AML-193 (cell line): ENCODE measurements around the gene RAPSN.

ENCODE experiments used
- DNase-seq, 2 experiments: peaks; one replicate each; lab custom pipeline; 2025; lab: John Stamatoyannopoulos, UW

Gene RAPSN

DNA sequence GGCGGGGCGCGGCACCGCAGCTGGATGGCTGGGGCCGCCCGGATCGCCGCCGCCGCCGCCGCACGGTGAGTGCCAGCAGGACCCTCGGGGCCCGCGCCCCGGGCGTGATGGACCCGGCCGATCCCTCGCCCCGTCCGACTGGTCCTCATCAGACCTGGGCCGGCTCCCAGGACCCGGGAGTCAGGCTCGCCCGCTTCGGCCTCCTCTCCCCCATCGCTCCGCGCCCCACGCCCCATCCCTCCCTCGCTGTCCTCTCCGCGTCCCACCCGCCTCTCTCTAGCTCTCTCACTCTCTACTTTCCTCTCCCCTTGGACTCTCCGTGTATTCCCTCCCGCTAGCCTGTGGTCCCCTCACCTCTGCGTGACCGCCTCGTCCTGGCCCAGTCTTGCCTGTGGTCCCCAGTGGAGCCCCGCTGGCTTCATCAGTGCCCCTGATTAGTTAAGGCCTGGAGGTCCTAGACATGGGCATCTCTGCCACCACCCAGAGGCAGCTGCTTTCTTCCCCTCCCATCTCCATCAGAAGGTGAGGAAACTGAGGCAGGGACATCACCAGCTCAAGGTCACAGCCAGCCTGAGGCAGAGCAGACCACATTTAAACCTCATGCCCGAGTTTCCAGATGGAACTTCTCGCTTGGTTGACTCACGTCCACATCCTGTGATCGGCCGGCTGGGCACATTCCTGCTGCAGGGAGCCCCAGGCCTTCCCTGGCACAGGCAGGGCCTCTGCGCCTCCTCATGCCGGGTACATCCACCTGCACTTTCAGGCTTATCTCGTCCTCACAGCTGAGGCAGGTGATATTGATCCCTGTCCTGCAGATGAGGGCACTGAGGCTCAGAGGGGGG lies 40.1 kb downstream of the RAPSN start:
- DNase-seq, result no peak

DNA sequence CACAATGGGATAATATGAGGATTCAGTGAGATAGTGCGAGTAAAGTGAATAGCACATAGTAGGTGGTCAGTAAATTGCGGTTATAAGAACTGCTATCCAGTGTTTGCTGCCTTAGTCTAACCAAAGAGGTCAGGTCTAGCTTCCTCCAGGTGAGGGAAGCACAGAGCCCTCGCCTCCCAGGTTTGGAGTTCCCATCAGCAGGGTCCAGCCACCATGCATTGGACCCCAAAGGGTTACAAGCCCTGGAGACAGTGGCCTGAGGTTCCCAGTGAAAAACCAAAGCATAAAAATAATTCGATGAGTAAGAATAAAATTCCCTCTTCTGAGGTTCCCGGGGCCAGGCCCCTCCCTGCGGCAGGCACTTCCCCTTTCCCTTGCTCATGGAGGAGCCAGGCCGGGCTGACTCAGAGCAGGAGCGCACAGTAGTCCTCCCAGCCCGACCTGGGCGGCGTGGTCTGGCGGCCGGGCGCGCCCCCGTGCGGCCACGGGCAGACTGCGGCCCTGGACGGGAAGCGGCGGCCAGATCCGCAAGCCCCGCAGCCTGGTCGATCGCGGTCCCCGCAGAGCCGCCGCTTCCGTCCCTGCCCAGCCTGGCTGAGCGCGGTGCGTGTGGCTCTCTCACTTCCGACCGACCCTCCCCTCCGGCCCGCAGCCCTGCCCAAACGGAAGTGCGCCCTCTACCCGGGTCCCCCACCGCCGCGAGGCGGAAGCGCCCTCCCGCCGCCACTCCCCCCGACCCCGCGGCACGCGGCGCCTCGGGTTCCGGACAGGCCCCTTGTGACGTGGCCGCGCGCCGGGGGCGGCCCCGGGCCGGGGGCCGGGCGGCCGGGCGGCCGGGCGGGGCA lies 41.0 kb downstream of the RAPSN start, which contains the start of gene SLC39A13:
Gene SLC39A13, plus strand, starts transcription at position 845 of the 845 bp plus-strand sequence. CDS start 1,505 bp downstream, outside the sequence.
- DNase-seq, result peak; percentile 88 to 91

DNA sequence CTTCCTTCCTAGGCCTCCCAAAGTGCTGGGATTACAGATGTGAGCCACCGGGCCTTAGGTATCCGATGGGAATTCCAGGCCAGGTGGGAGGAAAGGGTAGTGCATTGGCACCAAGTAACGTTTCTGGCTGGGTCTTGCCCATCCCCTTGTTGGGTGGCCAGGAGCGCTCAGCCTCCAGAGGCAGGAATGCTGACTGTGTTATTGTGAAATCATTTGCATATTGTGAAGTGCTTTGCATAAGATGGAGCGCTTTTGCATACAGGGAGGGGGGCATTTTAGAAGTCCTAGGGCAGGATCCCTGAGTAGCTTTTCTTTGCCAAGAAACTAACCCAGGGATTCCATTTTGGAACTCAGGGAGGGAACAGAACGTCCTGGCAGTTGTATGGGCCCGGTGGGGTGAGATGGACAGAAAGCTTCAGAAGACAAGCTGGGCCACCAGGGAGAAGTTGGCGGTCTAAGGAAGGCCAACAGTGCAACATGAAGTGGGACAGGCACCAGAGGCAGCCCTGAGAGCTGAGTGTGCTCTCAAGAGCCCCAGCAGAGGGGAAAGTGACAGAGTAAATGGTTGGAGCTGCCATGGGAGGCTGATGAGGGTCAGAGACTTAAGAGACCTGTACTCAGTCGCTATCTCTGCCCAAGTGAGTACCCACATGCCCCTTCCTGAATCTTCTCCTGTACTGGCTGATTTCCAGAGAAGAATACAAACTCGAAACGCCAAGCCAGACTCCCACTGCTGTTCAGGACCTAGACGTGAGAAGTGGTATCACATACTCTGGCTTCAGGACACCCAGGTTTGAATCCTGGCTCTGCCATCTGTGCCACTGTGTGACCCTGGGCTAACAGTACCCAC lies 41.8 kb downstream of the RAPSN start:
- DNase-seq, result no peak

DNA sequence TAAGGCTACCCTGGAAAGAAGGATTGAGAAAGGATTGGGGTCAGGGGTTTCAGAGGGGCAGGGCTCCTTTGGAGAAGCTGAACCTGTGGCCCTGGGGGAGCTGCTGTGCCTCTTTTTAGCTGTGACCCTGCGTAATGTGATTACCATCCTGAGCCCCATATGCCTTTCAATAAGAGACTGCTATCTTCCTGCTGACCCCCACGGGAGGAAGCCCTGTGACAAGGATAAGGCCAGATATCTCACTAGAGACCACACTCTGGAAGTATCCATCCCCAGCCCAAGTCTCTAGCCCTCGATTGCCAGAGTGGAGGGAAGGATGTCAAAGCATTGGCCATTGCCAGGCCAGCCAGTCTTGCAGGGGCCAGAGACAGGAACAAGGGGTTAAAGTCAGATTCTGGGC lies 45.4 kb downstream of the RAPSN start:
- DNase-seq, result no peak

DNA sequence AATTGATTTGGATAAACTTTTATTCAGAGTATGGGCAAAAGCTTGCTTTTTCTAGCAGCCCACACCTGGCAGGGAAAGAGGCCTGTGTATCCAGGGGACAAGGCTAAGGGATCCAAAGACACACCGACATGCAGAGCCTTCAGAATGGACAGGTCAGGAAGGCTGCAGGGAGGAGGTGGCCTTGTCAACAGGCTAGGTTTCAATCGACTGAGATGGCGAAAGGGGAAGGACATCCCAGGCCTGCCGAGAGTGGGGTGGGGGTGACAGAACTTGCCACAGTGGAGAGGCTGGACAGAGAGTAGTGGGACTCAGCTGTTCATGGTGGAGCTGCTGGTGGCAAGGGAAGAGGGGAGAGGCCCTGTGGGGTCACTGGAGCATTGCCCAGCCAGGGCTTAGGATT lies 45.8 kb downstream of the RAPSN start:
- DNase-seq, result no peak

DNA sequence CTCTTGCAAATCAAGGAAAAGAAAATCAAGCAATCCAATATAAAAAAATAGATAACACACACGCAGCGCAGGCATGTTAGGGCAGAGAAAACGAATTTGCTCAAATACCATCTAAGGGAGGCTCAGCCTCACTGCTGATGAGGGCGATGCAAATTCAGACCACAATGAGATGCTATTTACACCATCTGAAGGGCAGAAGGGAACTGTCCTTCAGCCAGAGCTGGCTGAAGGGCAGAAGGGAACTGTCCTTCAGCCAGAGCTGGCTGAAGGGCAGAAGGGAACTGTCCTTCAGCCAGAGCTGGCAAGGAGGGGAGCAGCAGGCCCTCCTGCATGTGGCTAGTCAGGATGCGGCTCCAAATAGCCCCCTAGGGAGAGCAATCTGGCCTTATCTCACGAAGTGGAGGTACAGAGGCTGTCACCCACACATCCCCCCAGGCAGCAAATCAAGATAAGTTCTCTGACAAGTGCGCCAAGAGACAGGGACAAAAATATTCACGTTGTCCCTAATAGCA lies 48.1 kb downstream of the RAPSN start:
- peak; percentile 49 to 62 for DNase-seq

DNA sequence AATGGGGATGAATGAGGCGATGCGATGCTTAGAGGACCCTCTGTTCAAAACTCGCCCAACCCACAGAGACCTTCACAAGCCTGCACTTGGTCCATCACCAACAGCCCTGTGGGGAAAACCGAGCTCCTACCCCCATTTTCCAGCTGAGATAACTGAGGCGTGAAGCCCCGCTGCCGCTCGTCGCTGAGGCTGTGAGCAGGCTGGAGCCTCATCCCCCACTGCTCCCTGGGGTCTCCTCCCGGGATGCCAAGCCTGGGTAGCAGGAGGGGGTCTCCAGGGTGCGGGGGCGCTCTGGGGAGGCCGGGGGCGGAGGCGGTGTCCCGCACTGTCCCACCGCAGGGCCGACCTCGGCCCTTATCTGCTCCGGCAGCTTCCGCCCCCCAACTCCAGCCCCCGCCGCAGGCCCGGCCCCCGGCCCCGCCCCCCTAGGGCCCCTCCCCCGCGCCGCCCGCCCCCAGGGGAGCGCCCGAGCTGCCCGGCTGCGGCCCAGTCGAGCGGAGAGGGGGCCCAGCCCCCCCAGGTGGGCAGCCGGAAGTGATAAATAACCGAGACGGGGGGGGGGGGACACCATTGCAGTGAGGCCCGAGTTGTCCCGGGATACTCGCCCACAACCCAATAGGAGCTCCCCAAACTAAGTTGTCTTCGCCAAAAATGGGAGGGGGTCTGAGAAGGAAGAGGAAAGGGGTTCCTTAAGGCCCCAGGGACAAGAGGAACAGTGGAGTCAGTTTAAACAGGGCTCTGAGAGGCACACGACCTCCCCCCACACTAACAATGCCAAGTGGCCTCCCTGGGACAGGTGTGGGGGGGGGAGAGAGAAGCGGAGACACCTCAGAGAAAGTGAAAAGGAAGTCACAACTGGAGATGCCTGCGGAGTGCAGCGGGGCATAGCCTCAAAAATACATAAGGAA lies 48.8 kb downstream of the RAPSN start:
- no peak for DNase-seq

DNA sequence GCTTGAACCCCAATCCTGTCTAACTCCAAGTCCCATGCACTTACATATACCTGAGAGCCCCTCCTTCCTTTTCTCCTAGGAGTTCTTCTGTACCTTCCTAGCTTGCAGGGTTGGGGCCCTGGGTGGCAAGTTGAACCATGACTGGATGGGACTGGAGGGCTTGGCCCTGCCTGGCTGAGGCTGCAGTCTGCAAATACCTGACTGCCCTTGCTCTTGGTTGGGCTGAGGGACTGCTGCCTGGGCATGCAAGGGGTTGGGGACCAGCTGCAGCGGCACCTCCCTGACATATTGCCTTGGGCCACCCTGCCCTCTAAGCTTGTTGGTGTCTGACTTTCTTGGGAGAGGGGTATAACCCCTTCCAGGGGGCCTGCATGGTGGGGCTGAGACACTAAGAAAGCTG lies 50.4 kb downstream of the RAPSN start:
- no peak for DNase-seq

DNA sequence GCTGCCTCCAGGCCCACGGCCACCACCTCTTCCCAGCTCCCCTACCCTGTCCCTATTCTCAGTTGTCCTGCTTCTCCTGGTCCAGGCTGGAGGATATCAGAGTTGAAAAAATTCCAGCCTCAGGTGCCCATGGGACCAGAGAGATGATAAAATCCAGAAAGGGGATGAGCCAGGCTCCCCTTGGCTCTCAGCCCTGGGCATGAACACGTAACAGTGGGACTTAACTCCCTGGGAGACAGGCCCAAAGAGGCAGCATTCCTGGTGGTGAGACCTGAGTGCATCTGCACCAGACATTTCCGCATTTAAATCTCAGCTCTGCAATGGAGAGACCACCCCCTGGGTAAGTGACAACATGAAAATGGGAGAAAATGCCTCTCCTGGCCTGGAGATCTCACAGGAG lies 50.9 kb downstream of the RAPSN start:
- DNase-seq, result no peak

DNA sequence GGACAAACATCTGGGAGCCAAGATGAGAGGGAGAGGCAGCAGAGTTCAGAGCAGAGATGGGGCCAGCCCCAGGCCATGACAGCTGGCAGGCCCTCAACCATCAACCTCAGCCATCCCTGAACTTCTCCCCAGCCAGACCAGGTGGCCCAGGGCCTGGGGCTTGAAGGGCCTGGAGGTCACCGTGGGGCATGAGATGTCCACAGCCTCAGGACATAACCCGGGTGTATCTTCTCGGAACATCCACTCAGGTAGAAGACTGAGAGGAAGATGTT lies 53.0 kb downstream of the RAPSN start:
- no peak for DNase-seq

DNA sequence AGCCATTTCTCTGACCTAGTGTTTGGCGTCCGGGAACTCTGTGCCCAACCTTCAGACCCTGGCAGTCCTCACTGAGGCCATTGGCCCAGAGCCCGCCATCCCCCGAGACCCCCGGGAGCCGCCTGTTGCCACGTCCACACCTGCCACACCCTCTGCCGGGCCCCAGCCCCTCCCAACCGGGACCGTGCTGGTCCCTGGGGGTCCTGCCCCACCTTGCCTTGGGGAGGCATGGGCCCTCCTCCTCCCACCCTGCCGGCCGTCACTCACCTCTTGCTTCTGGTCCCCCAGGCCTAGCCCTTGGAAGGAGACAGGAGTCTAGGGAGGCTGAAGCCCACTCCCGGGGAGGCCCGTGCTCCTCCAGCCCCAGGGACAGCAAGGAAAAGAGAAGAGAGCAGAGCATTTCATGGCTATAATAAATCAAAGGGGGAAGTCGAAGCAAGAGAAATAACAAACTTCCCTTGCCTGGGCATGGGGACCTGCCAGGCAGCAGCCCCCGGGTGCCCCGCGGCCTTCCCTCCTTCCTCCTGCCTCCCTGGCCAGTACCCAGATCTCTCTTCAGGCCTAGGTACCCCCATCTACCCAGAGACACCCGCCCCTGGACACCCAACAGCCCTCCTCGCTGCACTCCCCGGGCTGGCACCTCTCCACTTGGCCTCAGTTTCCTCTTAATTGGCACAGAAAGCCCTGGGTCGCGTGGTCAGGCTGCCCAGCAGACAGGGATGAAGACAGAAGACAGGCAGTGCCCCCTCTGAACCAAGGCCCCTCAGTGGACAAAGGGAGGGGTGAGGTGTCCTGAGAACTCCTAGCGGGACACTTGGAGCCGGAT lies 53.5 kb downstream of the RAPSN start:
- DNase-seq, result no peak

DNA sequence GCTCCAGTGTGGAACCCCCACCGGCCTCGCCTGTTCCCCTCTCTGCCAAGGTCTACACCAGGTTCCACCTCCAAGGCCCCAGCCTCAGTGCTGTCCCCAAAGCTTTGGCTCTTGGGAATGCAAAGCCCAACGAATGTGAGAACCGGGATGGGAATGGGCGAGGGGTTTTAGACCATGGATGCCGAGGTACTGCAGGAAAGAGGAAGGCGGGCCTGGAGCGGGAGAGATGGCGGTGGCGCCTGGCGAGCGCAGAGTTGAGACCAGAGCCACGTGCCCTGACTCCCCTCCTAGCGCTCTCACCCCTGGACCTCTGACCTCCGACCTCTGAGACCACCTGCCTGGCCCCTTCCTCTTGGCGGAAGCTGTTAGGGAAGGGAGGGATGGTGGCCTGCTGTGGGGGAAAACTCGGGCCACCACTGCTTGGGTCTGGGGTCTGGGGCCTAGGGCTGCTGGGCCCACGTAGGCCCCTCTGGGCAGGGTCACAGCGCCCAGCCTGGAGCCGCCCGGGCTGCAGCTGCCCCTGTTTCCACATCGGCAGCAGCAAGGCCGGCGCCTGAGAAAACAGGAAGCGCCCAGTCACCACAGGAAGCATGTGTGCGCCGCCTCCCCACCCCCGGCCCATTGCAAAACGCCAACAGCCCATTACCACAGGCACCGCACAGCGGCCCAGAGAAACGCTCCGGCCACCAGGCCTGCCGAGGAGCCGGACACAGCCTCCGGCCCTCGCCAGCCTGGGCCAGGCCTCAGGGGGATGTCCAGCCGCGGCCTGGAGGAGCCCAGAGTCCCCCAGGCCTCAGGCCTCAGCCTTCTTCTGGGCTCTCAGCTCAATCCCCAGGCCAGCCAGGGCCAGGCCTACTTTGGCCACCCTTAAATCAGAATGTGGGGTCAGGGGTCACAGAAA lies 54.4 kb downstream of the RAPSN start:
- peak; percentile 83 to 86 for DNase-seq

DNA sequence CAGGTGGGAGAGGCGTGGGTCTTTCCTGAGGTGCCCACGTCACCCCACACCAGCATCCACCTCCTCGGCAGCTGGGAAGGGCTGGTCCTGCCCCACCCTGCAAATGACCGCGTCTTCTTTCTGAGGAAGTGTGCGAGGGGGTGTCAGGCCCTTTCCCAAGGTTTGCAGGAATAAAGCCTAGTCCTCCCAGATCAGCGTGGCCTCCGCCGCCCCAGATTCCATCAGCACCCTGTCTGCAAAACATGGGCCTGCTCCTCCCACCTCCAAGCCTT lies 55.0 kb downstream of the RAPSN start:
- DNase-seq, result no peak

DNA sequence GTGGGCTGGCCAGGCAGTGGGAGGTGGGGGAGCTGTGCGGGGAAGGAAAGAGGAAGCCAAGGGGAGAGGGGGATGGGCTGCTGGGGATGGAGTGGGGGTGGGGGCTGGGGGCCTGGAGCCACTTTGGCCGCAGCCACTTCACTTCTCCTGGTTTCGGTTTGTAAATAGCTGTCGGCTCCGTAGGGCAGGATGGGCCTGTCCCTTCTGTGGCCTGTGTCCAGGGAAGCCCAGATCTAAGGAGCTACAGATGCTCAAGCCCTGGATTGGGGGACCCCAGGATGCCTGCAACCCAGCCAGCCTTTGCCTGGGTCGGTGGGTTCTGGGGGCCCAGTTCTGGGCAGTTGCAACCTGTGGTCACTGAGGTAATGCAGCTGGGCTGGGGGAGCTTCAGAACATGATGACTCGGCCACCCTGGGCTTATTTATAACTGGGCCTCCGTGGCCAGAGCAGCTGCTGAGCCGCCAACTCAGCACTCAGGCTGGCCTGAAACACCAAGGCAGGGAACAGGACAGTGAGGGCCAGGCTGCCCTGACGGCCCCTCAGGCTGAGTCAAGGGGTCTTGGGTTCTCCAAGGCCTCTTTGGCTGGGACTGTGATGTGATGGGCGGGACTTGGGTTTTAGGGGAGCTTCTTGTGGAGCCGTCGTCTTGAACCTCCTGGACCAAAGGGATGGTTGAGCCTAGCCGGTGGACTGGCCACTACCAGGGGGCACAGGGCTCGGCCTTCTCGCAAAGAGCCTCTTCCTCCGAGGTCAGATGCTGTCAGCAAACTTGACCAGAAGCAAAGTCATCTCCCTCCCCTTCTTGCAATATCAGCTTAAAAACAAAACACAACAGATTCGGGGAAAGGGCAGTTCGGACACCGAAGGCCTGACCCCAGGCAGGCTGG lies 55.5 kb downstream of the RAPSN start:
- peak; percentile 23 to 41 for DNase-seq

DNA sequence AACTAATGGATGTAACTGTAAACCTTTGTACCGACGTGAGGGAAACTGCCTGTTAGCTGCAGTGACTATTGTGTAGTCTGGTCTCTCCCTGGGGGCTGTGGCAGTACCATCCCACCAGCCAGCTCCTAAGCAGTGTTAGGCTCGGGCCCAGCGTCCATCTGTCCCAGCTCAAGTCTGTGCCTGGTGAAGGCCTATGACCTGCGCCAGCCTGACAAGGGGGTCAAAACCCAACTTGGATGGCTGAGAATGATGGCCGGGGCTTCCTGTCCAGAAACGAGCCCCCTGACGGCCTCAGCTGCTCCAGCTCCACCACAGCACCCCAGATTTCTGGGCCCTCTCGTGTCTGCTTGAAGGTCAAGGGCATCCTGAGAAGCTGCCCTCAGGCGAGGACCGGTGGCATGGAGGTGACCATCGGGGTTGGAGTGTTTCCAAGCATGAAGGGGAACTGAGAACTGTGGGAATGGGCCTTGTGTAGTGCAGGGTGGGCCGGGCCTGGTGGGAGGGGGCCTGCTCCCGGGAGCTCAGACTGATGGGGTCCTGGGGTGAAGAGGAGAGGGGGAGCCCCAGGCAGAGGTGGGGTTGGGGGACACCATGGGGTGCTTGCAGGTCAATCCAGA lies 56.3 kb downstream of the RAPSN start:
- no peak for DNase-seq

DNA sequence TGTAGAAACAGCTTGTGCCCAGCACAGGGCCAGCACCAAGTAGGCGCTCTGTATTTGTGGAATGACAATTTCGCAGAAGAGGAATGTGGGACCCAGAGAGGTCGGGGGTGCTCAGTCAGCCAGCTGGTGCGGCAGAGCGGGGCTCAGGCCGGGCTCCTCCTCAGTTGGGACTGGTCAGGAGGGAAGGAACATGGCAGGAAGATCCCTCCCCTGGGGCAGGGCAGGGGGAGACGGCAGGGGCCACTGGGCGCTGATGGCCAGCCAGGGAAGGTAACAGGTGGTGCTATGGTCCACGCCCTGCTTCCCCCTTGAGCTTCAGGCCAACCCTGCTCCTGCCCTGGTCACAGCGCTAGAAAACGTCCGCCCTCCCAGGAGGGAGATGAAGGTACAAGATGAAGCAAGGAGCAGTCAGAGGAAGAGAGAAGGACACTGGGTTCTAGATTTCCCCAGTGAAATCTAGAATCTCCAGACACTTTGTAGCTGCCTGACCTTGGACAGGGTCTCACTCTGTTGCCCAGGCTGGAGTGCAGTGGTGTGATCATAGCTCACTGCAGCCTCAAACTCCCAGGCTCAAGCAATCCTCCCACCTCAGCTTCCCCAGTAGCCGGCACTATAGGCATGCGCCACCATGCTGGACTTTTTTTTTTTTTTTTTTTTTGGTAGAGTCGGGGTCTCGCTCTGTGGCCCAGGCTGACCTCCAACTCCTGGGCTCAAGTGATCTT lies 57.1 kb downstream of the RAPSN start:
- no peak for DNase-seq

DNA sequence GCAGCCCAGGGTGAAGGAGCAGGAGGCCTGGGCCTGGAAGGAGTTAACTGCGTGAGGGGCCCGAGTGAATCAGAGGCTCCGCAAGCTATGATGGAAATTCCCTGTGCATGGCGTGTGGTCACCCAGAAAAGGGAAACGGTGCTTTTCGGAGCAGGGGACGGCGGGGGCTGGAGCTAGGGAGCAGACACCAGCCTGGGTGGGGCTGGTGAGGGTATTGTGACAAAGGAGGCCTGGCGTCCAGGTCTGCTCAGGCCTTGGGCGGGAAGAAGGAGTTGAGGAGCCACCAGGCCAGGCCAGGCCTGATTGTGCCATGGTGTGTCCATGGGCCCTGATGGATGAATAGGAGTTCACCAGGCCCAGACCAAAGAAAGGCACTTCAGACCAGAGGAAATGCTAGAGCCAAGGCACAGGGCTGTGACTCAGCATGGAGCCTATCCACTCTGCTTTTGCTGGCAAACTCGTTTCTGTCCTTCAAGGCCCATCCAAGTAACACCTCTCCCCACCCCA lies 57.8 kb downstream of the RAPSN start:
- no peak for DNase-seq
